ENCODE data around the gene NOXA1.
"Not testable (repeated sequence)": the region's sequence is repeated elsewhere in the genome, so short reads cannot be mapped to it uniquely, and the experiment has no call there.

The NOXA1 gene

DNA sequence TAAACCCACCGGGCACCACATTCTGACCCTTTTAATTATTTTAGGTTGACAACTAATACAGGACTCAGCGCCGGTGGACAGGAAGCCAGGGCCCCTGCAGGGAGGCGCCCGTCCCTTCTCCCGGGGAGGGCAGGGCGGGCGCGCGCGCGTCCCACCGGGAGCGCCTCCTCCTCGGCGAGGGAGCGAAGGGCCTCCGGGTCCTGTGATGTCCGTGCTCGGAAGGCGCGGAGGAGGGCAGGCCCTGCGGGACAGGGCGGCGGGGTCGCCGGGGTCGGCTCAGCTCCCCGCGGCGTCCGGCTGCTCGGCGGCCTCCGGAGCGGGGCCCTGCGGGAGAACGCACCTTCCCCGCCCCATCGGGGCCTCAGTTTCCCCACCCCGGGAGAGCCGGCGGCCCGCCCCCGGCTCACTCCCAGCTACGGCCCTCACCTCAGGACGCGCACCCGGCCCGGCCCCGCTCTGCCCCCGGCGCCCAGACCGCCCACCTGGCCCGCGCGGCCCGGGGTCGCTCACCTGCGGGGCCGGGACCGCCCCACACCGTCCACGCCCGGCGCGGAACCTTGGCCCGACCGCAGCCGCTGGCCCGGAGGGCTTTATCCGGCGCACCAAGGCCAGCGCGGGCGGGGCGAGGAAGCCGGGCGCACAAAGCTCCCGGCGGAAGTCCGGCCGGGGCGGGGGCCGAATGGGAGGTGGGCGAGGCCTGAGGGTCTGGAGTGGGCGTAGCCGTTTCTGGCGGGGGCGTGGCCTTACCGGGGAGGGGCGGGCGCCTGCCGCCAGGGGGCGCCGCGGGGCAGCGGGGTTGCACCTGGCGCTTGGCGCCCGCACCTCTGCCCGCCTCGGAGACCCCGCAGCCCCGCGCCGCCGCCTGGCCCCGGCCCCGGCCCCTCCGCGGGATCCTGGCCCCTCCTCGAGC lies at the start of gene NOXA1, which contains the start of gene EXD3:
Gene NOXA1 (plus strand): TSS at position 790 of the 910 bp plus-strand sequence. CDS start 137 bp downstream, outside the sequence.
Gene EXD3 (minus strand): TSS at position 559 of the 910 bp plus-strand sequence. CDS start 27,805 bp downstream, outside the sequence.
- DNase-seq: peak; percentile 97
- no peaks in the 10 kb centered on the region for H3K9me3 Mint-ChIP-seq
- ATAC-seq: peak; percentile 89
- H3K27ac Mint-ChIP-seq: peak within 1 kb of the TSS; percentile 65
- no peaks in the 10 kb centered on the region for H3K27me3 Mint-ChIP-seq
- no peaks in the 10 kb centered on the region for H3K36me3 Mint-ChIP-seq (ENCODE audit: low read depth)
- H3K4me3 Mint-ChIP-seq: peak within 1 kb of the TSS; percentile 84
- peaks cover 15% of the 10 kb centered on the region for H3K4me1 Mint-ChIP-seq

- no peak for DNase-seq
- no peaks in the 10 kb centered on the region for H3K9me3 Mint-ChIP-seq
- H3K27ac Mint-ChIP-seq: no peak overlapping the region
- H3K4me1 Mint-ChIP-seq: no peaks in the 10 kb centered on the region
- no peaks in the 10 kb centered on the region for H3K27me3 Mint-ChIP-seq
- ATAC-seq: no peak
- H3K4me3 Mint-ChIP-seq: no peak overlapping the region
- no peaks in the 10 kb centered on the region for H3K36me3 Mint-ChIP-seq (ENCODE audit: low read depth)
These were observed 49.6 kb upstream of the NOXA1 start for GRCh38 chr9:137373611-137373980.

DNA sequence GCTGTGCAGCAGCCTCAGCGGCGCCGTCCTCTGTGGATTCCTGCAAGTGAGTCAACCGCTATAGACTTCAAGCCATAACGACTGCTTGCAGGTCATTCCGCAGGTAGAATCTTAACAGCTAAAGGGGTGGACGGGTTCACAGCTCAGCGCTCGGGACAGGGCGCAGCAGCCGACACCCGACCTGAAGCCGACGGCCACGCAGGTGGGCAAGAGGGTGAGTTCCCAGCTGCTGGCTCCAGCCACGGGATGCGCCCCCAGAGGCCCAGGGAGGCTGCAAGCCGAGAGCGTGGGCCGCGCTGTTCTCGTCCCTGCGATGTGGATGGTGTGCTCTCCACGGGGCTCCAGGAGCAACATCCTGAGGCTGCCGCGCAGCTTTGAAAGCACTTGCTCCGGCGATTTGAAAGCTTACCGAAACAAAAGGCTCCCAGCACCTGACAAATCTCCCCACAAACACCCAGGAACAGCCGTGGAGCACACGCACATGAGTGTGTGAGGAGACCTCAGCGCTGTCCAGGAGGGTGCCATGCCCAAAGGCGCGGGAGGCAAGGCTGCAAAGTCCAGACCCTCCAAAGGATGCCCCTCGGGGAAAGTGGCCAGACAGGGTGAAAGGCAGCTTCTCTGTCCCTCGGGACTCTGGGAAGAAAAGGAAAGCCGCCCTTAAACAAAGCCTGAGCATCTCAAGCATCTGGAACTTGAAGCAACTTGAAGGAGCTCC lies 48.9 kb upstream of the NOXA1 start:
- H3K27ac Mint-ChIP-seq: no peak overlapping the region
- no peaks in the 10 kb centered on the region for H3K4me1 Mint-ChIP-seq
- H3K36me3 Mint-ChIP-seq (ENCODE audit: low read depth): no peaks in the 10 kb centered on the region
- DNase-seq: no peak
- no peaks in the 10 kb centered on the region for H3K9me3 Mint-ChIP-seq
- no peaks in the 10 kb centered on the region for H3K27me3 Mint-ChIP-seq
- no peak for ATAC-seq
- H3K4me3 Mint-ChIP-seq: no peak overlapping the region

DNA sequence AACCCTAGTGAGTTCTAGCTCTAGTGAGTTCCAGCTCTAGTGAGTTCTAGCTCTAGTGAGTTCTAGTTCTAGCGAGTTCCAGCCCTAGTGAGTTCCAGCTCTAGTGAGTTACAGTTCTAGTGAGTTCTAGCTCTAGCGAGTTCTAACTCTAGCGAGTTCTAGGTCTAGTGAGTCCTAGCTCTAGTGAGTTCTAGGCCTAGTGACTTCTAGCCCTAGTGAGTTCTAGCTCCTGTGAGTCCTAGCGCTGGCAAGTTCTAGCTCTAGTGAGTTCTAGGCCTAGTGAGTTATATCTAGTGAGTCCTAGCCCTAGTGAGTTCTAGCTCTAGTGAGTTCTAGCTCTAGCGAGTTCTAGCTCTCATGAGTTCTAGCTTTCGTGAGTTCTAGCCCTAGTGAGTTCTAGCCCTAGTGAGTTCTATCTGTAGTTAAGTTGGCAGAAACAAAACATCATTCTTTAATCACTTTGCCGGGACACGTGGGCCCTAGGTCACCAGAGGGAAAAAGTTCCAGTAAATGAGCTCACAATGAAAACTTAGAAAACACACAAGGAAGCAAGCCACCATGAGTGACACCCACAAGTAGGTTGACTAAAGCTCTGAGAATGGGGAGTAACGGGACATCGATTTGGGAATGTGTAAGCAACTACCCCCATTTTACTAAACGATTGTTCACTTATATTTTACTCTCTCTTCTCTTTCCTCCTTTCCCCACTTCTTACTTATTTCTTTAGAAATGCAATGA lies 47.7 kb upstream of the NOXA1 start:
- H3K27me3 Mint-ChIP-seq: no peaks in the 10 kb centered on the region
- no peak overlapping the region for H3K27ac Mint-ChIP-seq
- H3K36me3 Mint-ChIP-seq (ENCODE audit: low read depth): no peaks in the 10 kb centered on the region
- no peaks in the 10 kb centered on the region for H3K9me3 Mint-ChIP-seq
- ATAC-seq (no peak), DNase-seq (no peak)
- no peak overlapping the region for H3K4me3 Mint-ChIP-seq
- no peaks in the 10 kb centered on the region for H3K4me1 Mint-ChIP-seq

DNA sequence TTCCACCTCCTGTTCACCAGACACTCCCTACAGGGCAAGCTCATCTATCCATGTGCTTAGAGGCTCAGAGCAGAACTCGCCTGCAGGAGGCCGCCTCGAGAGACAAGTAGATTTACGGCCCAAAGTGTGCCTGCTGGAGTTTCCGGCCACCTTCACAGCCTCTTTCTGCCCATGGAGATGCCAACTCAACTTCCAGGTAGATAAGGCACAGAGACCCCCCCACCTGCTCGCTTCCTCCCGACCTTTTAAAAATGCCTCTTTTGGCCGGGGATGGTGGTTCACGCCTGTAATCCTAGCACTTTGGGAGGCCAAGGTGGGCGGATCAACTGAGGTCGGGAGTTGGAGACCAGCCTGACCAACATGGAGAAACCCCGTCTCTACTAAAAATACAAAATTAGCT lies 46.8 kb upstream of the NOXA1 start:
- no peak for DNase-seq
- Mint-ChIP-seq H3K27me3 (no peaks in the 10 kb centered on the region), H3K36me3 (ENCODE audit: low read depth) (no peaks in the 10 kb centered on the region), H3K9me3 (no peaks in the 10 kb centered on the region), H3K27ac (no peak overlapping the region), H3K4me3 (no peak overlapping the region), H3K4me1 (no peaks in the 10 kb centered on the region)
- ATAC-seq: no peak

- not testable (repeated sequence) for DNase-seq; H3K36me3 Mint-ChIP-seq (ENCODE audit: low read depth); ATAC-seq; H3K27ac Mint-ChIP-seq; H3K27me3 Mint-ChIP-seq; H3K9me3 Mint-ChIP-seq; H3K4me3 Mint-ChIP-seq; H3K4me1 Mint-ChIP-seq
These were observed 44.3 kb upstream of the NOXA1 start for GRCh38 chr9:137378688-137379410.

DNA sequence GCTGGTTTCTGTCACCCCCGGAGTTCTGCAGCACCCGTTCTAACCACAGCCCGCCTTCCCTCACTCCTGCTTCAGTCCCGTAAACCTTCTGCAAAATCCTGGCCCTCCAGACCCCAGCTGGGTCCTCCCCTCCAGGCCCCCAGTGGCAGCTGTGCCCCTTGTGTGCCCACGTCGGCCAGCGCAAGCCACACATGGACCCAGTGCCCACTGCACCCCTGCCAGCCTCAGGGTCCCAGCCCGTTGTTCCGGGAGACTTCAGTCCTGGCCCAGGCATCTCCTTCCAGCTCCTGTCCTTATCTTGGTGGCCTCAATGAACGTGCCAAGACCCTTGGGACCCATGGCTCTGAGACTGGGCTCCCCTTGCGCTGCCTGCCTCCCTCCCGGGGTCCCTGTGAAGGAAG lies 43.4 kb upstream of the NOXA1 start:
- no peak overlapping the region for H3K27ac Mint-ChIP-seq
- no peaks in the 10 kb centered on the region for H3K9me3 Mint-ChIP-seq
- no peaks in the 10 kb centered on the region for H3K27me3 Mint-ChIP-seq
- no peaks in the 10 kb centered on the region for H3K4me1 Mint-ChIP-seq
- no peak overlapping the region for H3K4me3 Mint-ChIP-seq
- no peaks in the 10 kb centered on the region for H3K36me3 Mint-ChIP-seq (ENCODE audit: low read depth)
- DNase-seq: no peak
- ATAC-seq: no peak

DNA sequence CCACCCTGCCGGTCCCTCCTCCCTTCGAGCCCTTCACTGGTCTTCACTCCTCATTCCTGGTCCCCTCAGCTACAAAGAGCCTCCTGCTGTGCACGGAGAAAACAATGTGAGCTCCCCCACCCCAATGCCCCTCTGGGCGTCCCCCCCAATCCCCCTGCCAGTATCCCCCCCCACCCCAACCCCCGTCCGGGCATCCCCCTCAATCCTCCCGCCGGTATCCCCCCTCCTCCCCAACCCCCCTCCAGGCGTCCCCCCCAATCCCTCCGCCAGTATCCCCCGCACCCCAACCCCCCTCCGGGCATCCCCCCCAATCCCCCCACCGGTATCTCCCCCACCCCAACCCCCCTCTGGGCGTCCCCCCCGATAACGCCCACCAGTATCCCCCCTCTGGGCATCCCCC lies 43.0 kb upstream of the NOXA1 start:
- no peaks in the 10 kb centered on the region for H3K9me3 Mint-ChIP-seq
- no peak overlapping the region for H3K27ac Mint-ChIP-seq

GRCh38 chr9:137380606-137381005 lies 42.6 kb upstream of the NOXA1 start:
- Mint-ChIP-seq H3K4me1 (no peaks in the 10 kb centered on the region), H3K9me3 (no peaks in the 10 kb centered on the region), H3K27me3 (no peaks in the 10 kb centered on the region), H3K36me3 (ENCODE audit: low read depth) (no peaks in the 10 kb centered on the region), H3K27ac (no peak overlapping the region), H3K4me3 (no peak overlapping the region)
- DNase-seq (no peak), ATAC-seq (no peak)

More for the DNA sequence above, 43.0 kb upstream of the NOXA1 start:
- H3K4me1 Mint-ChIP-seq: no peaks in the 10 kb centered on the region
- no peak for DNase-seq
- ATAC-seq: no peak
- no peaks in the 10 kb centered on the region for H3K36me3 Mint-ChIP-seq (ENCODE audit: low read depth)
- H3K27me3 Mint-ChIP-seq: no peaks in the 10 kb centered on the region
- no peak overlapping the region for H3K4me3 Mint-ChIP-seq

GRCh38 chr9:137381501-137382443 lies 41.4 kb upstream of the NOXA1 start:
- DNase-seq: no peak
- Mint-ChIP-seq H3K27me3 (no peaks in the 10 kb centered on the region), H3K4me1 (no peaks in the 10 kb centered on the region), H3K27ac (no peak overlapping the region), H3K9me3 (no peaks in the 10 kb centered on the region), H3K4me3 (no peak overlapping the region), H3K36me3 (ENCODE audit: low read depth) (no peaks in the 10 kb centered on the region)
- ATAC-seq: peak; percentile 39

GRCh38 chr9:137382444-137383080 lies 40.6 kb upstream of the NOXA1 start:
- ATAC-seq (no peak), DNase-seq (no peak)
- H3K36me3 Mint-ChIP-seq (ENCODE audit: low read depth): no peaks in the 10 kb centered on the region
- H3K4me3 Mint-ChIP-seq: no peak overlapping the region
- H3K27ac Mint-ChIP-seq: no peak overlapping the region
- no peaks in the 10 kb centered on the region for H3K27me3 Mint-ChIP-seq
- H3K9me3 Mint-ChIP-seq: no peaks in the 10 kb centered on the region
- H3K4me1 Mint-ChIP-seq: peaks cover 3% of the 10 kb centered on the region

GRCh38 chr9:137383081-137383783 lies 40.0 kb upstream of the NOXA1 start:
- Mint-ChIP-seq H3K9me3 (no peaks in the 10 kb centered on the region), H3K27me3 (no peaks in the 10 kb centered on the region), H3K27ac (no peak overlapping the region), H3K36me3 (ENCODE audit: low read depth) (no peaks in the 10 kb centered on the region), H3K4me1 (peaks cover 5% of the 10 kb centered on the region), H3K4me3 (no peak overlapping the region)
- DNase-seq: no peak
- no peak for ATAC-seq
